GM18951 (cell line): Measurements from ENCODE around the gene PSAPL1.

Experiments used
- POLR2A ChIP-seq: IDR thresholded peaks from 4 replicates; pipeline ENCODE4 v1.6.1; 2011; ENCODE audit warnings: mild to moderate bottlenecking; ENCODE audit not compliant: insufficient read length, insufficient read depth; ENCODE audit errors: extremely low read depth
- in situ Hi-C: fragments of 300-500 bp; cut with MboI; formaldehyde crosslinking; loops from one replicate; pipeline ENCODE4 v1.12.0; 2022; ENCODE audit warnings: low sequenced_read_pairs, mixed read lengths, inconsistent platforms; ENCODE audit not compliant: unreplicated experiment

PSAPL1 gene

DNA sequence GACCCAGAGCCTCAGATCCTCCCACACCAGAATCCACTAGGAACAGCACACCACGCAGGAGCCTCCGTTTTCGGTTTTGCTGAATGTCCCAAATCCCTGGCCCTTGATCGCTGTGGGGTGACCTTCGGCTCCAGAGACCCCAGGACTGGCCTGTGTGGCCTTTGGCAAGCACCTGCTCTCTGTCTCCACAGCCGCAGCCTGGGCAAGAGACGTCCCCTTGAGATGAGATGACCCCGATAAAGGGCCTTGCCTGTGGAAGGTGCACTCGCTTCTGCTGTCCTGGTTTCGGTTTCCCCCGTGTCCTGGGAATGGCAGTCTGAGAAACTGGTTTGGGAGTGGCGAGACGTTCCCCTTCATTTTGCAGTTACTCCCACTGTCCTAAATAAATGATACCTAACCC is 9.6 kb downstream of the PSAPL1 start:
- TF ChIP-seq POLR2A: no peak
- in situ Hi-C loops: no loop called here

DNA sequence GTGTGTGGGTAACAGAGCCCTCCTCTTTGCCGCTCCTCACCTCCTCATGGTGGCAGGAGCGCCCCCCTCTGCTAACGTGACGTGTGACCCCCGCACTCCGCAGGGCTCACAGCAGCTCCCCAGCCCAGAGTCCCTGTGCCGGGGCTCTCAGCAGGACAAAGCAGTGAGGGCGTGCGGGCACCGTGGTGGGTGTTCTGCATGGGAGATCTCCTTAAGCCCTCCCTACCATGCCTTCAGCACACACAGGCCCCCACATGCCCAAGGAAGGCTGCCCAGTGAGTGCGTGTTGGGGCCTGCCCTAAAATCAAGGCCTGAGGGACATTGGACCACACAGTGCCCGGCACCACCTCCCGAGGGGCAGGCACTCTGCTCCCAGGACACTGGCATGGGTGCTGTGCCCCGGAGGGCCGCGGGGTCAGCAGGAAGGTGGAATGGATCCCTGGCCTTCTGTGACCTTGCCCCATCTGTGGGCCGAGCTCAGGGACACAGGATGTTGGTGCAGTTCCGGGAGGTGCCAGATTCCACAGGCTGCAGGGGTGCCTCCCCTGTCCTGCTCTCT is 10.1 kb downstream of the PSAPL1 start:
- in situ Hi-C loops: no loop called here
- TF ChIP-seq POLR2A: no peak

DNA sequence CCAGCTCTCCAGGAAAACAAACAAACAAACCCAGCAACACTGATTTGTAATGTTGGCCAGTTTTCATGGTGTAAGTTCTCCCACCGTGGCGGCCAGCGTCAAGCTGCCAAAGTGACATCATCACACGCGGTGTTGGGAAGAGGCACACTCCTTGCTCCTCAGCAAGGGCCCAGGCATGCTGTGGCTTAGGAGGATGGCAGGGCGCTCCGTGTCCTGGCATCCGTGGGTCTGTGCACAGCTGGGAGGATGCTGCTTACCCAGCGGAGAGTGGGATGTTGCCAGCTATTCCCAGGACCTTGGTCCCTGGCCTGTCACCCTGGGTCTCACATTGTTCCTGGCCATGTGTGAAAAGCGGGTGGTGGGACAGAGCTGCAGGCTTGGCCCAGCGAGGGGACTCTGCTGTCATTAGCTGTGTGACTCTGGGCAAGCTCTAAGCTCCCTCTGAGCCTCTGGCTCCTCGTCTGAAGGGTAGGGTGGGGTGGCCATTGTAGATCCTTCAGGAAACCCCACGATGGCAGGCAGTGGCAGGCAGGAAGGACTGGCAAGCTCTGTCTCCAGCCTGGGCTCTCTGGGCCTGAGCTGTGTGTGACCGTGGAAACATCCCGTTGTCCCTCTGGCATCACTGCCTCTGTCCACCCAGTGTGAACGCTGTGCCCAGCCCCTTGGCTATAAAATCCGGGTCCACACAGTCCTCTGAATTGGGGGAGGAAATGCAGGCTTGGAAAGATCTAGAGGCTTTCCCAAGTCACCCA is 10.8 kb downstream of the PSAPL1 start:
- TF ChIP-seq POLR2A: no peak
- in situ Hi-C loops: no loop called here

DNA sequence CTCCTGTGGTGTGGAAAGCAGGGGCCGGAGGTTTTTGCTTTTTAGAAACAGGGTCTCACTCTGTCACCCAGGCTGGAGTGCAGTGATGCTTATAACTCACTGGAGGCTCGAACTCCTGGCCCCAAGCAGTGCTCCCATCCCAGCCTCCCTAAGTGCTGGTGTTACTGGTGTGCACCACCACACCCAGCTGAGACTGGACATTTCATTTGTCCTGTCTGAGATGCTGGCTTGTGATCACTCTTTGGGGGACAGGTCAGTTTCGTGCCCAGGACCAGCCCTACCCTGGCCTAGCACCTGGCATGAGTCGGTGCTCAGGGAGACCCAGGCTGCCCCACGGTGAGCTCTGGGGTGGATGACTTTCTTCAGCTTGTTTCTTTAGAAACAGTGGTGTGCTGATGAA is 11.3 kb downstream of the PSAPL1 start:
- in situ Hi-C loops: no loop called here

DNA sequence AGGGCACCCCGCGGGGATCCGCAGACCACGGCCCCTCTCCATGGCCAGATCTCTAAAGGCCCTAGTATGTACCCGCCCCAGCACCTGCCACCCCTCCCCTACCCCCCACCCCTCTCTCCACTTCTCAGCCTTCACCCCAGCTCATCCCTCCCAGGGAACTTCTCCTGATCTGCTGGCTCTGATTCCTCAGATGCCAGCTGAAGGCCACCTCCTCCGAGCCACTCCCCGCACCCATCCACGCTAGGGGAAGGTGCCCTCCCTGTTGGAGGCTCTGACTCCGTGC is 11.9 kb downstream of the PSAPL1 start:
- no peak for TF ChIP-seq POLR2A
- in situ Hi-C loops: no loop called here

More for the DNA sequence above, 11.3 kb downstream of the PSAPL1 start:
- TF ChIP-seq POLR2A: no peak

DNA sequence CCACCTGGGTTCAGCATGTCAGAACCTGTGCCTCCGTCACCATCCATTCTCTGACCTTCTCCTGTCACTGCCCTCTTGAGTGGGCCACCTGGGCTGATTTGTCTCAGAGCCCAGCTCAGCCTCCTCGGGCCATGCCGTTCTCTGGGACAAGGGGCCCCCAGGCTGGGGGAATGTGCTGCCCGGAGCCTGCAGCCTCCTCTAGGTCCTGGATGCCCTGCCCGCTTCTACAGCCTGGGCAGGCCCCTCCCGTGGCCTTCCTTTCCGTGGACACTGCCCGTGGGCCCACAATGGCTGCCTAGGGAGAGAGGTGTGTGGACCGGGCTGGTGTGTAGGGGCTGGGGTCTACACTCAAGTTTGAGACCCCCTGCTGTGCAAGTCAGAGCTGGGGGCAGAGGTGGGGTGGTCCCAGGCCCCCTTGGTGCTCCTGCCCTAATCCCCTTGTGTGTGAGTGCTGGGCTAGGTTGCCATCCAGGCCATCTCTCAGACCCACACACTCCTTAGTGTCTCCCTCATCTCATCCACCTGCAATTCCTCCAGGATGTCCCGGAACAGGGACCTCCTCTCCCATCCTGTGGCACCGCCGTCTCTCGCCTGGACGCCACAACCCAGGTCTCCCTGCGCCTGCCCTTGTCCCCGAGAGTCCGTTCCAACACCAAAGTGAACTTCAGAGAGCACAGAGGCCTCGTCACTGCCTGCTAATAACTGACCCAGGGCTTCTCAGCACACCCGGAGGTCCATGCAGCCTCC is 12.4 kb downstream of the PSAPL1 start:
- no peak for TF ChIP-seq POLR2A
- in situ Hi-C loops: no loop called here

DNA sequence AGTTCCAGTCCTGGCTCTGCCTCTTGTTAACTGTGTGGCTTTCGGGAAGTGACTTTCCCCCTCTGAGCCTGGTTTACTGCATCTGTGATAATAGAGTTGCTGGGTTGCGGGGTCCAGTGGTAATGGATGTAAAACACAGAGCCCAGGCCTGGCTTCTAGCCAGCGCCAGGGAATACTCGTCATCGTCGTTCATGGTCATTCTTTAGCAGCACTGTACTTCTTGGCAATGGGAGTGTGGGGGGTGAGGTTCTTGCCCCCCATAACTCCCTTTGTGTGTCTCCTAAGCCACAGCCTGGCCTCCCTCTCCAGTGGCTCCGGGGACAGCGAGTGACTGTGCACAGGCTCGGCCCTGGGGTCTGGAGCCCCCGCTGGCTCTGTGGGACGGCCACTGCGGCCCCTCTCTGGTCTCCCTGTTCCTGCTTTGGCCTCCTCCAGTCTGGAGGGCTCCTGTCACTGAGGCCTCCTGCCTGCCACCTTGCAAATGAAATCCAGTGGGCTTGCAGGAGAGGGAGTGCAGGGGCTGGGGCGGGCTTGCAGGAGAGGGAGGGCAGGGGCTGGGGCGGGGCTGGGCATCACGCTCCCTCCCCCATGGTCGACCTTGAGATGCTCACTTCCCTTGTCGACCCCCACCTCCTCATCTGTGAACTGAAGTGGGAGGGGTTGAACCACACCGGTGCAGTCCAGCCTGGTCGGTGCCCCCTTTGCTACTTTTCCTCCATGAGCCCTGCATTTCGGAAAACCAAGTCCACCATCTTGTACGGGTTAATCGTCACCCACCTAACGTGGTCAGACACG is 13.2 kb downstream of the PSAPL1 start:
- no peak for TF ChIP-seq POLR2A
- in situ Hi-C loops: no loop called here

DNA sequence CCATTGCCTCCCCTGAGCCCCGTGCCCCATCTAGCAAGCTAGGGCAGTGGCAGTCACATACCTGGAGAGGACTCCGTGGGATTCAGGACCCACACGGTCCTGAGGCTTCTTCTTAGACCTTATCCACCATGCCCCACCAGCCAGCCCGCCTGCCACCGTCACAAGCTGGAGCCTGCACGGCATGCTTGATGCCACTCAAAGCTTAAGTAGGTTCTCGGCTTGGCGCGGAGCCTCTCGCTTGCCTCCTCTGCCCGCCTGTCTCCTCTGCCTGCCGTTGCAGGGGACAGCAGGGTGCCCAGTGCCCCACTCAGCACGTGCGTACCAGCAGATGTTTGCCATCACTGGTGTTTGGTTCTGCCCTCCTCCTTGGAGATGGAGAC is 14.1 kb downstream of the PSAPL1 start:
- in situ Hi-C loops: no loop called here
- no peak for TF ChIP-seq POLR2A

DNA sequence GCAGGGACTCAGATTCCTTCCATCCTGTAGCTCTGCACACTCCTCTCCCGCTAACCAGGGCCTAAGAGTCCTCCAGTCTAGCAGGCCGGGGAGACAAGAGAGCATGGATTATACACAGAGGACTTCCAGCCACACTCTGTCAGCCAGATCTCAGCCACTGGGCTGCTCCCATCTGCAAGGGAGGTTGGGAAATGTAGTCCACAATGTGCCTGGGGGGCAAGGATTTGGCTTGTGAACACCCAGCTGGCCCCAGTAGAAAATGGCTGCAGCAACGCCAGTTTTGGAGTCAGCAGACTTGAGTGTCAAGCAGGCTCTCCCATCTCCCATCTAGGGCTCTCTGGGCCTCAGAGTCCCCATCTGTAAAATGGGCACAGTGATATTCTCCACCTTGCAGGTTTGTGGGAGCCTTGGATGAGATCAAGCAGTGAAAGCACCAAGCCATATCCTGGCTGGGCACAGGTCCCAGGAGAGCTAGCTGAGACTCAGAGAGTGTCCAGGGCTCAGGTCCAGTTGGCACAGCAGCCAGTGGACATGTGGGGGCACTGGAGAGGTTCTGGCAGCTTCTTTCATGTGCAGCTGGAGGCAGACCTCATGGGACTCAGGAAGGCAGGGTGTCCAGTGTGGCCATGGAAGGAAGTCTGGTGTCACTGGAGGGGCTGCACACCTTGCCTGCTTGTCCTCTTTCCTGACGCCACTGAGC is 14.6 kb downstream of the PSAPL1 start:
- no peak for TF ChIP-seq POLR2A
- in situ Hi-C loops: no loop called here

DNA sequence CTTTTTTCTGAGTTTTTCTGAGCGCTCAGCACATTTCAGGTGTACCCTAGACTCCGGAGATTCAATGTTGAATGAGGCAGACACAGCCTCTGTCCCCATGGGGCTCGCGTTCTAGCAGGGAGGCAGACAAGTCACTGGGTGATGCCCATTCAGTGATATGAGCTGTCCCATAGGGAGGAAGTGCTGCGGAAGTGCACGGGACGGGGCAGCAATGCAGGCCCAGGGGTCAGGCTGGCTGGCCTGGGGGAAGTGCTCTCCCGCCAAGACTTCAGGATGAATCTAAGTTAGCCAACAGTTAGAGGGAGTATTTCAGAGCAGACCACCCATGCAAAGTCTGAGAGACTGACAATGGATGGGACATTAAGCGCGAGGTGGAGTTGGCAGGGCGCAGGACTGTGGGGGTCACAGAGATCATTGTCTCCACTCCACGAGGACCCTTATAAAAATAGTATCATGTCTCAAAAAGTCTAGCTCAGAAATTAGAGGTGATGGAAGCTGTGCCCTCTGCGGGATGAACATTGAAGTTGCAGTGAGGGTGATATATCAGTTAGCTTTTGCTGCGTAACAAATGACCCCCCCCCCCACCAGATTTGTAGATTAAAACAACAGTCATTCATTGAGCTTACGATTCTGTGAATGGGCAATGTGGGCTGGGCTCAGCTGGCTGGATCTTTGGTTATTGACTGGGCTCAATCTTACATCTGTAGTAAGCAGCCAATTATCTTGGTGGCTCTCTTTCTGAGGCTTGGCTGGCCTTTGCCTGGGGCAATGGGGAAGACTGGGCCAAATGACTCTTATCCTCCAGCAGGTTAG is 16.4 kb downstream of the PSAPL1 start:
- TF ChIP-seq POLR2A: no peak
- in situ Hi-C loops: no loop called here

DNA sequence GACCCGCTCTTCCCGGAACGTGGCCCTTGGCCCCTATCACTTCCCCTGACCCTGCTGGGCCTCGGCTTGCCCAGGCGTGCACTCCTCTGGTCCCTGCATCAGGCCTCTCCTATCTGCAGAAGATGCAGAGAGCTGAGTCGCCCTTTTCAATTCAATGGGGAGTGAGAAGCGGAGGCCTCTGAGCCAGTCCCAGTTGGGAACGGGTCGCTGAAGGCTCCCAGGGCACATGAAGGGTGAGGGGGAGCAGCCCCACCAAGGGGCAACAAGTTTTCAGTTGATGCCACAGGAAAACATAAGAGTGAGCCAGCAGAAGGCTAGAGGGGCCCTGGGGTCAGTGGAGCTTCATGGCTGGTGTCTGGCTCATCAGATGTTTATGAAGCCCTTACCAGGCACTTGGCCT is 17.1 kb downstream of the PSAPL1 start:
- no peak for TF ChIP-seq POLR2A
- in situ Hi-C loops: no loop called here

DNA sequence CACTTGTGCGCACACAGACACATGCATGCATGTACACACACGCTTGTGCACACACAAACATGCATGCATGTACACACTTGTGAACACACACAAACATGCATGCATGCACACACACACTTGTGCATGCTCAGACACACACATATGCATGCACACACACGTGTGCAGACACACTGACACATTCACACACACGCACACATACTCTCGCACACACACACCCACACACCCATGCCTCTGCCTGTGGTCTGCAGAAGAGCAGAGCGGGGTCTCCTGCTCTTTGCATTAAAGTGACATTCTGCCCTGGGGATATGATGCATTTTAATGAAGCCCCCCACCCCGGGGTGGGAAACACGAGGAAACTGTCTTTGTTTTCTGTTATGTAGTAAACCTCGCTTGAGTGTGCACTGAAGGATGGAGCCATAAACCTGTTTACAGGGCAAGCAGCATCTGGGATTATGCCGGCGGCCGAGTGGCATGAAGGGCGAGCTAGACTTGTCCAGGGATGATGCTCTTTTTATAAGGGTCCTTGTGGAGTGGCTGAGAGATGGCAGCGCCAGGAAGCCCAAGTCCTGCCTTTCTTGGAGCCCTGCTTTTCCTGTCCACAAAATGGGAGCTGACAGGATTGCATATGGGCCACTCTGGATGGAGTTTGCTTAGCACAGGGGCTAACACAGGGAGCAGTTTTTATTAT is 17.8 kb downstream of the PSAPL1 start:
- in situ Hi-C loops: no loop called here
- no peak for TF ChIP-seq POLR2A
